GM19023 (cell line): ENCODE data around the gene ALG10B.
"Not testable (repeated sequence)": the region's sequence is repeated elsewhere in the genome, so short reads cannot be mapped to it uniquely, and the experiment has no call there.

Experiments used
- ATAC-seq: cut with Tn5 transposase; IDR thresholded peaks from one replicate; pipeline ENCODE4 v1.9.1; 2021; ENCODE audit warnings: mild to moderate bottlenecking, moderate library complexity; ENCODE audit not compliant: unreplicated experiment

ALG10B gene, protein sequence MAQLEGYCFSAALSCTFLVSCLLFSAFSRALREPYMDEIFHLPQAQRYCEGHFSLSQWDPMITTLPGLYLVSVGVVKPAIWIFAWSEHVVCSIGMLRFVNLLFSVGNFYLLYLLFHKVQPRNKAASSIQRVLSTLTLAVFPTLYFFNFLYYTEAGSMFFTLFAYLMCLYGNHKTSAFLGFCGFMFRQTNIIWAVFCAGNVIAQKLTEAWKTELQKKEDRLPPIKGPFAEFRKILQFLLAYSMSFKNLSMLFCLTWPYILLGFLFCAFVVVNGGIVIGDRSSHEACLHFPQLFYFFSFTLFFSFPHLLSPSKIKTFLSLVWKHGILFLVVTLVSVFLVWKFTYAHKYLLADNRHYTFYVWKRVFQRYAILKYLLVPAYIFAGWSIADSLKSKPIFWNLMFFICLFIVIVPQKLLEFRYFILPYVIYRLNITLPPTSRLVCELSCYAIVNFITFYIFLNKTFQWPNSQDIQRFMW

DNA sequence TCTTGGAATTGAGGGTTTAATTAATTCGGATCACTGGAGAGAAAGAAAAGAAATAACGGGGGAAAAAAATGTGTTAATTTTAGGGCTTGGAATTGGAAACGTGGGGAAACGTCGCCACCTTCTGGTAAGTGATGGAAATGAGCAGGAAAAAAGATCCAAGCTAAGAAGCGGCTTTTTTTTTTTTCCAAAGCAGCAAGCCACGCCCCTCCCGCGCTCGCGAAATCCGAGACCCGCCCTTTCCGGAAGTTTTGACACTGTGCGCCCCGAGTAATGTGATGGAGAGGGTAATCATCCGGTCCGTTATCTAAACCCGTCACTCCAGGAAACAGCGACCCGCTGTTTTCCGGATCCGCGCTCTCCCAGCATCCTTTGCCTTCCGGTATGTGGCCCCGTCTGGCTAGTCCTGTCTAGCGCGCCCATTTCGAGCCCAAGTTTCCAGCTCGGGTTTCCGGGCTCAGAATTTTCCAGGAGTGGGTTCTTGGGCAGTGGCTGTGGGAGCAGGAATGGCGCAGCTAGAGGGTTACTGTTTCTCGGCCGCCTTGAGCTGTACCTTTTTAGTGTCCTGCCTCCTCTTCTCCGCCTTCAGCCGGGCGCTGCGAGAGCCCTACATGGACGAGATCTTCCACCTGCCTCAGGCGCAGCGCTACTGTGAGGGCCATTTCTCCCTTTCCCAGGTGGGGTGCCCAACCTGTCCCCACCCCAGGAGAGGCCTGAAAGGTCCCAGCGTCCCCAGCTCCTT lies at the start of gene ALG10B:
Gene ALG10B, plus strand, starts transcription at position 384 of the 739 bp plus-strand sequence. Its CDS starts 120 bp downstream, at position 504.
- ATAC-seq = peak; percentile 100

DNA sequence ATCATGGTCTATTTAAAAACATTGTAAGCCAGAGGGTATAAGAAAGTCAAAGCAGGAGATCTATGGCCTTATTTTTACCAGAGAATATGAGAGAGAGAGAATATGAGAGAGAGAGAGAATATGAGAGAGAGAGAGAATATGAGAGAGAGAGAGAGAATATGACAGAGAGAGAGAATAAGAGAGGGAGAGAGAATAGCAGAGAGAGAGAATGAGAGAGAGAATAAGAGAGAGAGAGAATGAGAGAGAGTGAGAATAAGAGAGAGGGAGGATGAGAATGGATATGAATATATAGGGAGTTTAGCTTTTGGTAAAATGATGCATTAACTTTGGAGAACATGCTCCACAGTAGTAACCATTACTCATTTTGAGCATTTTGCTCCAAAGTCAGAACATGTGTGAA lies 48.0 kb upstream of the ALG10B start:
- no peak for ATAC-seq

DNA sequence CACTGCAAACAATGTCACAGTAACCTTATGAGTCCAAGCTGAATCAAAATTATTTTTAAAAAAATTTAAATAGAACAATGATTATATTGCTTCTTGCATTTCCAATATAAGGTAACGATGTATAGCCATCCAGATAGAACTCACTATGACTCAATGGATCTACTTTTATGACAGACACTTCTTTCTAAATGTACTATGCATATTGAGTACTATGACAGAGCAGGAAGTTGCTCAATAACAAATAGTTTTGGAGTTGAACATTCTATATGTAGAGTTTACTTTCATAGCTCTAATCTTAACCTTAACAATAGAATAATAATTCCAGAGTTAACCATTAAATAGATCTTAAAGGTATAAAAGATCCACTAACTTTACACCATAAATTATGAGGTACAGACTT lies 46.7 kb upstream of the ALG10B start:
- ATAC-seq = no peak

DNA sequence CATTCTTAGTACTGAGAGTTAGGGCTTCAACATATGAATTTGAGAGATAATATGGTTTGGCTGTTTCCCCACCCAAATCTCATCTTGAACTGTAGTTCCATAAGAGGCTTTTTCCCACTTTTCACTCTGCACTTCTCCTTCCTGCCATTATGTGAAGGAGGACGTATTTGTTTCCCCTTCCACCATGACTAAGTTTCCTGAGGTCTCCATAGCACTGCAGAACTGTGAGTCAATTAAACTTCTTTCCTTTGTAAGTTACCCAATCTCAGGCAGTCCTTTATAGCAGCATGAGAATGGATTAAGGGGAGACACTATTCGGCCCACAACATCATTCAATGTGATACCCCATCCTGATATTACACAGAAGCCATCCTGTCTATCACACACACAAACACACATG lies 36.8 kb upstream of the ALG10B start:
- no peak for ATAC-seq

DNA sequence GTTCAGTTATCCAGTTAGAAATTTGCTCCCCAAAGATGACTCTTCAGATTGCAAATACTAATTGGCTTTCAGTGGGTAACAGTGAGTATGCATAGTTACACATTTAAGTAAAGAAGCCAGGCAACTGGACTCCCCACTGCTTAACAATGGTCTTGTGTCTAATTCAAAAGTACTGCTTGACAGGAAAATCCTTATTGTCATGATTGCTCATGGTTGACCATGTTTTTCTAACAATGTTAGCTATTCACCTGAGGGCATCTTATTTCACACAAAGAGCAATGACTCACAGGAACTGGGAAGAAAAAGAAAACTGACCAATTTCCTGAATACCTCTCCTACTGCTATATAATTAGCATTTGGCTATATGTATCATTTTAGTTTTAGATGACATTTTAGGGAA lies 33.7 kb upstream of the ALG10B start:
- ATAC-seq = no peak

DNA sequence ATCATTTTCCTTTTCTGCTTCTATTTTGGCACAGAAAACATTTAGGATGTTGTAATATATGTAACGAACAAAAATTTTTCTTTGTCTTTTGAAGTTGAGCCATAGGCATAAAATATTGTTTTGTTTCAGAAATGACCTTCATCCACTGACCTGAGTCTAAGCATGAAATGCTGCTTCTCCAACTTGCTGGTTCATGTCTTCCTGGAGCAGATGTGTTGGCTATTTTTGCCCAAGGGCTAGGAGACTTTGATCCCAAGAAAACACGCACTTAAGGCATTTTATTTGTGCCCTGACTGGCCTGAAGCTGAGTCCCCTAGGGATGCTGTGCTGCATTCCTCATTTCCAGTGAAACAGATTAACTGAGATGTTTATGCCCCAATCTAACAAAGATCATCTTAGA lies 27.2 kb upstream of the ALG10B start:
- no peak for ATAC-seq

DNA sequence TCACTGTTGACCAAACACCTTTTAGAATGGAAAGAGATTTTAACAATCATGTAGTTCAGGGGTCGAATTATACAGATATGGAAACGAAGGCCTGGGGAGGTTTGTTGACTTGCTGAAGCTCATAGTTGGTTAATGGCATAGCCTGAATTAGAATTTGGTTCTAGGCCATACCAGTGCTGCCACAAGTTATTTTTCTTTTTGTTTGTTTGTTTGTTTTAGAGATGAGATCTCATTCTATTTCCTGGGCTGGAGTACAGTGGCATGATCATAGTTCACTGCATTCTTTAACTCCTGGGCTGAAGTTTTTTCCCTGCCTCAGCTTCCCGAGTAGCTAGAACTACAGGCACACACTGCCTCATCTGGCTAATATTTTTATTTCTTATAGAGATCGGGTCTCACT lies 25.4 kb upstream of the ALG10B start:
- ATAC-seq = no peak

DNA sequence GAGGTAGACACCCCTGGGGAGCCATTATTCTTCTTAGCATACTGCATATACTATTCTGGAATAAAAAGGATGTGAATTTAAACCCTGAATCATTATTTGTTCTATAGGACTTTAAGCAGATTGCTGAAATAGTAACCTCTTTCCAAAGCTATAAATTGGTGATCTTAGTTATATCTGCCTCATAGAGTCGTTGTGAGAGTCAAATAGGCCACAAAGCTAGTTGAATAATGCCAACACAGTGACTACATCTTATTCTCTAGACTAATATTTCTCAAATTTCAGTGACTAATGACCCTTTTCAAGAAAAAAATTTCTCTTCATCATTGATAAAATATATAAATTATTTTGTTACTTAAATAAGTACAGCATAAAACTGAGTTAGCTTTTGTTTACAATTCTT lies 13.6 kb upstream of the ALG10B start:
- not testable (repeated sequence) for ATAC-seq

DNA sequence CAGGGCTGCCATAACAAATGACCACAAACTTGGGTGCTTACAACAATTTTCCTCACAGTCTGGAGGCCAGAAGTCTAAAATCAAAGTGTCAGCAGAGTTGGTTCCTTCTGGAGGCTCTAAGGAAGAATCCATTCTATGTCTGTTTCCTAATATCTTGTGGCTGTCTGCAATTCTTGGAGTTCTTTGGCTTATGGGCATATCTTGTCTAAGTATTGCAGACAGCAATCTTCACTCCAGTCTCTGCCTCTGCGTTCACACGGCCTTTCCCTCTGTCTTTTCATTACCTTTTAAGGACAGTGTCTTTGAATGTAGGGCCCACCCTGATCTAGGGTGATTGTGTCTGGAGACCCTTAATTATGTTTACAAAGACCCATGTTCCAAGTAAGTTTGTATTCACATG lies 5.4 kb downstream of the ALG10B start:
- not testable (repeated sequence) for ATAC-seq

DNA sequence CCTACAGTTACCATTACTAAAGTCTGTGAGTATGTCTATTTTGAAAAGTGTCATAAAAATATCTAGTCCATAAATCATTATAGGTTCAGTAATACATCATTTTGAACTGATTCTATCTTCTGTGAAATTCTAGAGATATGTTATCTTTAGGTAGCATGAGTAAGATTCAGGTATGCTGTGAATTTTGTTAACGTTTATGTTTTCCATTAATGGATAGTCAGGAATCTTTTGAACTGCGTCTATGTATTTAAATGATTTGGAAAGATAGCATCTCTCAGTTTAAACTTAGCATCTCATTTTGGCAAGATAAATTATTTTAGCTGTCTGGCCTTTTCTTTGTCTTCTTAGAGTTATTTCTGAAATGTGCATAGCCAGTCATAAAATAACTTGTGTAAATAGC lies 8.3 kb downstream of the ALG10B start:
- no peak for ATAC-seq

DNA sequence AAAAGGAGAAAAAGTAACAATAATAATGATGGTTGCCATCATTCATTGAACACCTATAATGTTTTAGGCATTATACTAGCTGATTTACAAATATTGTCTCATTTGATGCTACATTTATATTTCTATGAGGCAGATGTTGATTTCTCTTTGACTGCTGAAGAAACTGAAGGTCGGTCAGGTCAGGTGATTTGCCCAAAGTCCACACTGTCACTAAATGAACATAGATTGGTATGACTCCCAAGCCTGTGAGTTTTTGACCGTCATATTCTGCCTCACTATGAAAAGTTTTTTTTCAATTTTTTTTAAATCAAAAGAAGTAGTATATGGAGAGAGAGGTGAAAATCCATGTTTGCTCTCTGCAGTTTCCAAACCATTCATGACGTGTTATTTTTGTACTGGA lies 10.8 kb downstream of the ALG10B start:
- ATAC-seq = no peak

DNA sequence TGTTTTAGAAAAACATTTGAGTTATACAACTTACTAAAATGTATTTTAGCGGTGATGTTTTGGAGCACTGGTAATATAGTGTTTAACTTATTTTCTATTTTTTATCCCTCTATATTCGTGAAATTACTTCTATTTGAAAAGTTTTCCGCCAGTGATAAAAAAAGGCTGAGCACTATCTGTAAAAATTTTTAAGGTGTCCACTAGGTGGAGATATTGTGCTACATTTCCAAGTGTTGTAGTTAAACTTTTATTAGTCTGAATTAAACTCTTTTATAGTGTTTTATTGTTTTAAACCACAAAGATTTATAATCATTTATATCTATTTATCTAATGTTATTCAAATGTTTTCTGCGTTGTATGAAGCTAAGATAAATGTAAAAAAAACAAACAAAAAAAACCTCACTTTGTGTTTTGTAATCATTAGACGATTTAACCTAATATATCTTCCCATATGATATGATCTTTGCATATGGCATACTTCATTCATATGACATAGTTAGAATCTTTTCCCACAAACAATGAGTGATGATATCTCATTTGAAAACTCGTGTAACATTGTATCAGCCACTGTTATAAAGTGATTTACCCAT lies 11.8 kb downstream of the ALG10B start:
- no peak for ATAC-seq

DNA sequence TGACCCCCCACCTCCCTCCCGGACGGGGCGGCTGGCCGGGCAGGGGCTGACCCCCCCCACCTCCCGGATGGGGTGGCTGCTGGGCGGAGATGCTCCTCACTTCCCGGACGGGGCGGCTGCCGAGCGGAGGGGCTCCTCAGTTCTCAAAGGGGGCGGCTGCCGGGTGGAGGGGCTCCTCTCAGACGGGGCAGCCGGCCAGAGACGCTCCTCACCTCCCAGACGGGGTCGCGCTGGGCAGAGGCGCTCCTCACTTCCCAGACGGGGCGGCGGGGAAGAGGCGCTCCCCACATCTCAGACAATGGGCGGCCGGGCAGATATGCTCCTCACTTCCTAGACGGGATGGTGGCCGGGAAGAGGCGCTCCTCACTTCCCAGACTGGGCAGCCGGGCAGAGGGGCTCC lies 13.8 kb downstream of the ALG10B start:
- not testable (repeated sequence) for ATAC-seq

DNA sequence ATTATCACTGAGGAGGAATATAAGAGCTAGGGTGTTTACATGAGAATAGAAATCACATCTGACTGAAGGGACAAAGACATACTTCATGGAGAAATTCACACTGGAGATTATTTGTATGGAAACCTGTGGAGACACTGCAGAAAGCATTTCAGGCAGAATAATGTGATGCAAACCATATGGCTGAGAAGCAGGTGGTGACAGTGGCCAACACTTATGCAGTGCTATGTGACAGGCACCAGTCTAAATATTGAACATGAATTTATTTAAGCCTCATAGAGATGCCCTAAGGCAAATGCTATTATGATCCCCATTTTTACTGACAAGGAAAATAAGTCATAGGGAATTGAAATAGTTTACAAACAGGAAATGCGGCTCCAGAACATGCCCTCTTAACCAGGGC lies 16.2 kb downstream of the ALG10B start:
- no peak for ATAC-seq

DNA sequence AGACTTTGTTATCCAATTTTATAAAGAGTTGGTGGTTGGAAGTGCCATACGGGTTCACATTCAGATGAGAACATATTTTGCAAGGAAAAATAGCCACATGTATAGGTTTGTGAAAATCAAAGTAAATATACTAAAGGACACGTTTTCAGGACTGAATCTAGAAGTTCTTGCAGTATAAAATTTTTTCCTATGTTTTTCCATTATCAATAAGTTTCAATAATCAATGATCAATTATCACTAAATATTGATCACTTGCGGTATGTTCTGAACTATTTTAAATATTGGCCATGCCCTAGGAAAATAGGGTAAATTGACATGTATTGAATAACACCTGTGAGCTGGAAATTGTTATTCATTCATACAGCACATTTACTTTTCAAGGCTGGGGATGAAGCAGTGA lies 25.9 kb downstream of the ALG10B start:
- ATAC-seq = no peak

DNA sequence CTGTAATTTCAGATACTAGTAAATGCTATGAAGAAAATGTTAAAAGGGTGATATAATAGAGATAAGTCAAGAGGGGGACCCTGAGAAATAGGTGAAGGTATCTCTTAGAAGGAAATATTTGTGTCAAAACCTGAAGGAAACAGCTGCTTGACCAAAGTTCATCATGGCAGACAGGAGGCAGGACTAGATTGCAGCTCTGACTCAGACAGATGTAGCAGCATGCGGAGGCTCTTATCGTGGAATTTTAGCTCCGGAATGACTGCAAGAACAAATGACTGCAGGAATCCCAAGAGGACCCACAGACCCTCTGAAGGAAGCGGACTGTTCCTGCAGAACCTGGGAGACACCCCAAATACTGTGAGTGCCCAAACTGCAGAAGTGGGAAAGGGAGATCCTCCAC lies 26.7 kb downstream of the ALG10B start:
- not testable (repeated sequence) for ATAC-seq

DNA sequence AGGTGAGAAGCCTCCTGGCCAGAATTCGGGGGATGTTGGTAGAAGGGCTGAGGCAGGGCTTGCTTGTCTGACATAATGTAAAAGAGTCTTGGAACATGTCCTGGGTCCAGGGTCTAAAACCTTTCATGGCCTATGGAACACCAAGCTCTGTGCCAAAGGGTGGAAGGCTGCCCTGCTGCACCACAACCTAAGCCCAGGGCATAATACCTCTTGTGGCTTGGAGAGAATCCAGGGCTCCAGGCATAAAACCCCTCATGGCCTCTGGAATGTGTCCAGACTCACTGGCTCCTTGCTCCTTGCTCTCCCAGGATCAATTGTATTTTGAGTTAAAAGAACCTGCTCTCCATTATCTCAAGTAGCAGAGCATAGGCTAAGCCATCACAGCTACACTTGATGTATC lies 27.3 kb downstream of the ALG10B start:
- ATAC-seq = not testable (repeated sequence)

DNA sequence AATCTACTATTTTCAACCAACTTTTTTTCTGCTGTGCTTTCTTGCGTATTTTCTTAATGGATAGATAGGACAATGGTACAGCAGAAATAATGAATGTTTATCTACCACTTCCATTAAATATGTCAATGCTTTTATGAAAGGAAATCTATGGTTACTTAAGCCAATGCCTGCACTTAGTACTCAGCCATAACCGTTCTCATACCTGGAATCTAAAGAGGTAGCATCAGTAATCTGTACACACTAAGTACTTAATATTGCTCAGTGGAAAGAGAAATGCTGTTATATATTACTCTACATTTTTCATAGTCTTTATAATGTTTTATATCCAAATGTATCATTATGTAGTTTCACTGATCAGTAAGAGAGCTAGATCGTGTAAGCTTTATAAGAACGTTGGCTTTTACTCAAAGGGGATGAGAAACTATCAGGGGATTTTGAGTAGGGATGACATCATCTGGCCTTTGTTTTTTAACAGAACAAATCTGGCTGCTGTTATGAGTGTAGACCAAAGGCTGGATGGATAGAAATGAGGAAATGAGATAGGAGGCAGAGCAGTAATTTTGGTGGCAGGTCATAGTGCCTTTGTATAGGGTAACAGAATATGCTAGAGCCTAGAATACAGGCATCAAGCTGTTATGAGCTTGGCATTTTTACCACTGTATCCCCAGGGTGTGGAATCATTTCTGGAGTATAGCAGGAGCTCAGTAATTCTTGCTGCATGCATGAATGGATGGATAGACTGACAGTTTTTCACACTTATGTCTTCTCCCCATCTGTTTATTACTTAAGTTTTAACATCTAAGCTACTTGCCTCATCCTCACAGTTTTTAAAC lies 34.0 kb downstream of the ALG10B start:
- ATAC-seq = peak; percentile 99

DNA sequence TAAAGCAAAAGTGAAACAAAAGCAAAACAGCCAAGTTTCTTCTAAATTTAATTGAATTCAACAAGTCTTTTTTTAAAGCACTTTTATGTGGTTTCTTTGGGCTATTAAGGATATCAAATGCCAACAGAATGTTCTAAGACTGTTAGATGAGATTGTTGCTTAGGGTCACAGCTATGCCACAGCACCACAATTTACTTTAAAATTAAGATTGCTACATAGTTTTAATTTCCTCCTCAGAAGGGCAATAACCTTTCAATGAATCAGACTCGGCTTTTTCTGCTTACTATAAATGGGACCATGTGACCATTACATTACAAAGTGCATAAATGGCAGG lies 34.6 kb downstream of the ALG10B start:
- not testable (repeated sequence) for ATAC-seq

DNA sequence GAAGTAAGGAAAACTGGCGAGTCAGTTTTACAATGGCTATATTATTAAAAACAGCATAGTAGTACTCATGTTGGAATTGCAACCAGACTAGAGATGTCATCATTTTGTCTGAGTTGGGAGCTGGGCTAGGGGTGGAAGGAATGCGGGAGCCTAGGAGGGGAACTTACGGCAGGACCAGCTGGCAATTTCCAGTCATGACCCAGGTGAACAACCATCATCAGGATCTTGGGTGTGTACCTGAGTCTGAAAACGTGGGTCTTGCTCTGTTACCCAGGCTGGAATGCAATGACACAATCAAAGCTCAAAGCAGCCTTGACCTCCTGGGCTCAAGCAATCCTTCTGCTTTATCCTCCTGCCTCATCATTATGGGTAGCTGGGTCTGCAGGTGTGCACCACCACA lies 50.9 kb downstream of the ALG10B start:
- ATAC-seq = no peak

DNA sequence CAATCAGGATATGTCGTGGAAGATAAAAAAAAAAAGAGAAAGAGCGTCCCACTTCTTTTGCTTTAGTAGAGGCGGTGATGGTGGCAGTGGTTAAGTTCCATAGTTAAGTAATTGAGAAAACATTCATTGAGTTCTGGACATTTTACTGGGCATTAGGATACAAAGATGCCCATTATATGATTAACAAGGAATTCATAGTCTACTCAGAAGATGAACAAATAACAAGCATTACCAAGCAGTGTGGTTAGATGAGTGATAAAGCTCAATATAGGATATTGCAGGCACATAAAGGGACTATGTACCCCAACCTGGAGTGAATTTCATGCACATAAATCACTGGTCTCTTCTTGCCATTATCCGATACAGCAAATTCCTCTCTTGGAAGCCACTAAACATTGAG lies 53.7 kb downstream of the ALG10B start:
- no peak for ATAC-seq
